ENCODE data around the gene BCR. TPM values are rescaled to one million over a fixed set of nuclear protein-coding genes. Genes with fewer than 3 reads are reported as not detected.
A peak's percentile ranks its signal among the peaks of the same experiment; 100 is the strongest.

Gene BCR
- total RNA-seq, 3 donors from 2014 or later, result 25.3 to 44.6 (median 35.1) TPM

- DNase-seq (ENCODE audit: low spot score in 2 of 2), result no peak
- intact Hi-C loops (cut with DNase I; ENCODE audit: low total_unique reads), result loop anchor here (2.0 to 5.0 kb wide), 2 partner anchors 45 to 103 kb away; no protein-coding TSS in a partner anchor
- Histone ChIP-seq H3K4me1 (peaks cover 5 to 8% of the 10 kb centered on the region in 2 donors), H3K27me3 (no peaks in the 10 kb centered on the region), H3K4me3 (peak overlapping the region; percentile 70 to 89 (median 71)), H3K36me3 (no peaks in the 10 kb centered on the region), H3K27ac (peak overlapping the region; percentile 86 to 87), H3K9me3 (no peaks in the 10 kb centered on the region)
- TF ChIP-seq, protein P1, sequence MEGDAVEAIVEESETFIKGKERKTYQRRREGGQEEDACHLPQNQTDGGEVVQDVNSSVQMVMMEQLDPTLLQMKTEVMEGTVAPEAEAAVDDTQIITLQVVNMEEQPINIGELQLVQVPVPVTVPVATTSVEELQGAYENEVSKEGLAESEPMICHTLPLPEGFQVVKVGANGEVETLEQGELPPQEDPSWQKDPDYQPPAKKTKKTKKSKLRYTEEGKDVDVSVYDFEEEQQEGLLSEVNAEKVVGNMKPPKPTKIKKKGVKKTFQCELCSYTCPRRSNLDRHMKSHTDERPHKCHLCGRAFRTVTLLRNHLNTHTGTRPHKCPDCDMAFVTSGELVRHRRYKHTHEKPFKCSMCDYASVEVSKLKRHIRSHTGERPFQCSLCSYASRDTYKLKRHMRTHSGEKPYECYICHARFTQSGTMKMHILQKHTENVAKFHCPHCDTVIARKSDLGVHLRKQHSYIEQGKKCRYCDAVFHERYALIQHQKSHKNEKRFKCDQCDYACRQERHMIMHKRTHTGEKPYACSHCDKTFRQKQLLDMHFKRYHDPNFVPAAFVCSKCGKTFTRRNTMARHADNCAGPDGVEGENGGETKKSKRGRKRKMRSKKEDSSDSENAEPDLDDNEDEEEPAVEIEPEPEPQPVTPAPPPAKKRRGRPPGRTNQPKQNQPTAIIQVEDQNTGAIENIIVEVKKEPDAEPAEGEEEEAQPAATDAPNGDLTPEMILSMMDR (IDR thresholded peaks at IDR 0.05), result no peak
- no peak for TF ChIP-seq POLR2AphosphoS5 (IDR thresholded peaks at IDR 0.05)
- no peak for TF ChIP-seq POLR2A (IDR thresholded peaks at IDR 0.05)
These were observed 669 bp upstream of the BCR start for GRCh38 chr22:23179381-23180299.

GRCh38 chr22:23180893-23181720 is 798 bp downstream of the BCR start:
- Histone ChIP-seq H3K9me3 (no peaks in the 10 kb centered on the region), H3K27ac (peak overlapping the region; percentile 61 to 86), H3K4me1 (peaks cover 5 to 8% of the 10 kb centered on the region in 2 donors), H3K4me3 (peak overlapping the region; percentile 70 to 89 (median 71)), H3K36me3 (no peaks in the 10 kb centered on the region), H3K27me3 (no peaks in the 10 kb centered on the region)
- TF ChIP-seq, protein P1 (IDR thresholded peaks at IDR 0.05), result no peak
- TF ChIP-seq POLR2AphosphoS5 (IDR thresholded peaks at IDR 0.05) (no peak), POLR2A (IDR thresholded peaks at IDR 0.05) (no peak)
- intact Hi-C loops (cut with DNase I; ENCODE audit: low total_unique reads), result no loop called here
- DNase-seq (ENCODE audit: low spot score in 2 of 2), result no peak

DNA sequence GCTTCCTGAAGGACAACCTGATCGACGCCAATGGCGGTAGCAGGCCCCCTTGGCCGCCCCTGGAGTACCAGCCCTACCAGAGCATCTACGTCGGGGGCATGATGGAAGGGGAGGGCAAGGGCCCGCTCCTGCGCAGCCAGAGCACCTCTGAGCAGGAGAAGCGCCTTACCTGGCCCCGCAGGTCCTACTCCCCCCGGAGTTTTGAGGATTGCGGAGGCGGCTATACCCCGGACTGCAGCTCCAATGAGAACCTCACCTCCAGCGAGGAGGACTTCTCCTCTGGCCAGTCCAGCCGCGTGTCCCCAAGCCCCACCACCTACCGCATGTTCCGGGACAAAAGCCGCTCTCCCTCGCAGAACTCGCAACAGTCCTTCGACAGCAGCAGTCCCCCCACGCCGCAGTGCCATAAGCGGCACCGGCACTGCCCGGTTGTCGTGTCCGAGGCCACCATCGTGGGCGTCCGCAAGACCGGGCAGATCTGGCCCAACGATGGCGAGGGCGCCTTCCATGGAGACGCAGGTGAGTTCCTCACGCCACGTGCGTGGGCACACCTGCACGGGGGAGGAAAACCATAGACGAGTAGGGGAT is 1.5 kb downstream of the BCR start:
- intact Hi-C loops (cut with DNase I; ENCODE audit: low total_unique reads), result no loop called here
- TF ChIP-seq POLR2AphosphoS5 (IDR thresholded peaks at IDR 0.05) (no peak), POLR2A (IDR thresholded peaks at IDR 0.05) (no peak)
- TF ChIP-seq, protein P1 (IDR thresholded peaks at IDR 0.05), result no peak
- H3K4me3 ChIP-seq, result peak overlapping the region; percentile 70 to 89 (median 71)

DNA sequence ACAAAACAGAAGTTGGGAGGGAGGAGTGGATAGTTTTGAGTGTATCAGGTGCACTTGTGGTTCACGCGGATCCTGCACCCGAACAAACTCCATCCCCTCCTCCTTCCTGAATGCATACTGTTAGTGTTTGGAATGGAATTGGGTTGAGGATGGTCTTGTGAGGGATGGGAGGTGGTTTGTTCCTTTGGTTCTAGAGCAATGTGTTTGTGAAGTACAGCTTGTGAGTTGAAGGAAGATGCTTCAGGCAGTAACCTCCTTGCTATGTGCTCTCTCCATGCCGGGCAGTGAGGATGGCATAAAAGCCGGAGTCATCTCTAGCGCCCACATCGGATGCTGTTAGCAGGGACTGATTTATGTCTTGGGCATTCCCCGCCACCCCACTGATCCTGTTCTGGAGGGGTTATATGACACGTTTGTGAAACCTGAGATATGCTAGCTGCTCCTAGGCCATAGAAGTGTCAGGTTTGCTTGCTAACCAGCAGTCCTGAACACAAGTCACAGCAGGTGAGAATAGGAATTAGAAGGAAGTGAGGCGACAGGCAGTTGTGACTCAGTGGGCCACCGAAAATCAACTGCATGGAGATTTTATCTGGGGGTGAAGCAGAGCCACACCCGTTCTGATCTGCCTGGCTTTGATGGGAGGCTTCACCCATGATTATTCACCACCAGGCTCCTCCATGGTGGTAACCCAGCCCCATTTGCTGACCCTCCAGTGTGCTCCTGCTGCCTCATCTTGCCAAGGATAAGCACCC is 2.2 kb downstream of the BCR start:
- H3K4me3 ChIP-seq, result peak overlapping the region; percentile 70 to 89 (median 71)
- intact Hi-C loops (cut with DNase I; ENCODE audit: low total_unique reads), result no loop called here
- no peaks in the 10 kb centered on the region for H3K9me3 ChIP-seq
- TF ChIP-seq POLR2A (IDR thresholded peaks at IDR 0.05) (no peak), POLR2AphosphoS5 (IDR thresholded peaks at IDR 0.05) (no peak)
- TF ChIP-seq, protein P1 (IDR thresholded peaks at IDR 0.05), result no peak
- peak overlapping the region; percentile 61 to 86 for H3K27ac ChIP-seq
- no peaks in the 10 kb centered on the region for H3K27me3 ChIP-seq
- no peak for DNase-seq (ENCODE audit: low spot score in 2 of 2)
- peaks cover 5 to 8% of the 10 kb centered on the region in 2 donors for H3K4me1 ChIP-seq
- no peaks in the 10 kb centered on the region for H3K36me3 ChIP-seq

More for the DNA sequence above, 1.5 kb downstream of the BCR start:
- peaks cover 5 to 8% of the 10 kb centered on the region in 2 donors for H3K4me1 ChIP-seq
- H3K36me3 ChIP-seq, result no peaks in the 10 kb centered on the region
- DNase-seq (ENCODE audit: low spot score in 2 of 2), result no peak
- no peaks in the 10 kb centered on the region for H3K27me3 ChIP-seq
- no peaks in the 10 kb centered on the region for H3K9me3 ChIP-seq
- peak overlapping the region; percentile 61 to 86 for H3K27ac ChIP-seq
